ENCODE data around the gene MRPS30.
"Not testable (repeated sequence)": the region's sequence is repeated elsewhere in the genome, so short reads cannot be mapped to it uniquely, and the experiment has no call there.

MRPS30 gene

DNA sequence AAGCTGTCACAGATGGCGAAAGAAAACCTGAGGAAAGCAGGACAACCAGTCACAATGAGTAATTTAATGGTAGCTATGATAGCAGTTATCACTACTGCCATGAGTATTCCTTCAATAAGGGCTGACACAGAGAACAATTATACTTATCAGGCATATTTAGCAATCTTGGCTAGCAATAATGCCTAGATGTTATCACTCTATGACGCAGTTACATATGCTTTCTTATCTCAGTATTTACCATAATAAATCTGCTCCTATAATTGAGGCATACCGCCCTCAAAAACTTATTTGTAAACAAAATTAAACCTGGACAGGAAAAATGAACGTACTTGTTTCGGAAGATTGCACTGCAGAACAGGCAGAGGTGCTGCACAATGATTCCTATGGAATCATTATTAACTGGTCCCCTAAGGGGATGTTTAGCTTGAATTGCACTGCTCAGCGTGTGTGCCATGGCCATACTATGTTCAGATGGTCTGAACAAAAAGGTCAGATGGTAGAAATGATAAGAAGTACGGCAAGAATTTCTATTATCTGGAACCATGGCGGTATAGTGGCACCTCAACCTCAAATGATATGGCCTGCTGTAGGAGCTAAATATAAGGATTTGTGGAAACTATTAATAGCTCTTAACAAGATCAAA is 16.6 kb upstream of the MRPS30 start:
- H3K9me3 ChIP-seq (ENCODE audit: control insufficient read depth in 2 of 2, low read length in 2 of 2); H3K36me3 ChIP-seq (ENCODE audit: control insufficient read depth in 2 of 2, insufficient read depth in 2 of 2, low read length in 2 of 2); H3K4me1 ChIP-seq (ENCODE audit: control insufficient read depth, insufficient read depth, low read length); H3K9ac ChIP-seq (ENCODE audit: low read length in 2 of 2); H3K27ac ChIP-seq (ENCODE audit: low read length); H3K27me3 ChIP-seq (ENCODE audit: control insufficient read depth in 1 of 2, insufficient read depth in 2 of 2, low read length in 2 of 2); H3K4me3 ChIP-seq (ENCODE audit: low read length in 2 of 2): not testable (repeated sequence)

DNA sequence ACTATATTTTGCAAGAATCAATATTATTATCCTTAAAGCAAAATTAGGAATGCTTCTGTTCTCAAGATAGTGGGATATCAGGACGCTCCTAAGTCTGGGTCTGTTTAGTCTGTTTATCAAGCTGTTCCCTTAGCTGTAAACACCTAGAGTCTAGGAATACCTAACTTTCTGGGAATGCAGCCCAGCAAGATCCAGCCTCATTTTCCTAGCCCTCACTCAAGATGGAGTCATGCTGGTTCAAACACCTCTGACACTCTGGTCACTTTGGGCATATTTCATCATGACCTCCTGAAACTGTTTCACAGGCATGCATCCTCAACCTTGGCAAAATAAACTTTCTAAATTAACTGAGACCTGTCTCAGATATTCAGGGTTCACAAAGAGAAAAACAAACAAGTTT is 14.4 kb upstream of the MRPS30 start:
- no peaks in the 10 kb centered on the region for H3K27me3 ChIP-seq (ENCODE audit: control insufficient read depth in 1 of 2, insufficient read depth in 2 of 2, low read length in 2 of 2)
- no peak overlapping the region for H3K9ac ChIP-seq (ENCODE audit: low read length in 2 of 2)
- H3K4me1 ChIP-seq (ENCODE audit: control insufficient read depth, insufficient read depth, low read length) = no peaks in the 10 kb centered on the region
- H3K36me3 ChIP-seq (ENCODE audit: control insufficient read depth in 2 of 2, insufficient read depth in 2 of 2, low read length in 2 of 2) = no peaks in the 10 kb centered on the region
- H3K27ac ChIP-seq (ENCODE audit: low read length) = no peak overlapping the region
- peaks cover 0 to 3% of the 10 kb centered on the region in 2 donors for H3K9me3 ChIP-seq (ENCODE audit: control insufficient read depth in 2 of 2, low read length in 2 of 2)
- no peak overlapping the region for H3K4me3 ChIP-seq (ENCODE audit: low read length in 2 of 2)

DNA sequence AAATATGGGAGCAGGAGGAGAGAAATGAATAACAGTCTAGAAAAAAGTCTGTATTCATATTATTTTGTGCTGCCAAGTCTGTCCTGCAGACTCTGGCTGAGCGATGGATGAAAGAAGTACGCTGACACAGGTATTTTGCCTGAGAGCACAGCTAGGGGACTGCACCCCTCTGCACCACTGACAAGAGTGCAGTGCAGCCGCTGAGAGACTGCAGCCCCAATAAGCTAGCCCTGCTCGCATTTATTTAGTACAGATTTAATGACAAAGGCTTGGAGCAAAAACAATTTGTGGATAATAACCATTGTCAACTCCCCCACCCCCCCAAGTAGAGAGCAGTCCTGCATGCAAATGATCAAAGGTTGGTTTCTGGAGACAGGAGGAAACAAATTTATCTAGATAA is 13.3 kb upstream of the MRPS30 start:
- no peak overlapping the region for H3K4me3 ChIP-seq (ENCODE audit: low read length in 2 of 2)
- no peaks in the 10 kb centered on the region for H3K4me1 ChIP-seq (ENCODE audit: control insufficient read depth, insufficient read depth, low read length)
- no peak overlapping the region for H3K9ac ChIP-seq (ENCODE audit: low read length in 2 of 2)
- H3K36me3 ChIP-seq (ENCODE audit: control insufficient read depth in 2 of 2, insufficient read depth in 2 of 2, low read length in 2 of 2) = no peaks in the 10 kb centered on the region
- H3K27ac ChIP-seq (ENCODE audit: low read length) = no peak overlapping the region
- H3K9me3 ChIP-seq (ENCODE audit: control insufficient read depth in 2 of 2, low read length in 2 of 2) = peaks cover 0 to 3% of the 10 kb centered on the region in 2 donors
- H3K27me3 ChIP-seq (ENCODE audit: control insufficient read depth in 1 of 2, insufficient read depth in 2 of 2, low read length in 2 of 2) = no peaks in the 10 kb centered on the region

GRCh38 chr5:44797841-44798240 is 10.9 kb upstream of the MRPS30 start:
- no peak overlapping the region for H3K27ac ChIP-seq (ENCODE audit: low read length)
- H3K4me1 ChIP-seq (ENCODE audit: control insufficient read depth, insufficient read depth, low read length) = no peaks in the 10 kb centered on the region
- no peaks in the 10 kb centered on the region for H3K27me3 ChIP-seq (ENCODE audit: control insufficient read depth in 1 of 2, insufficient read depth in 2 of 2, low read length in 2 of 2)
- H3K9me3 ChIP-seq (ENCODE audit: control insufficient read depth in 2 of 2, low read length in 2 of 2) = peaks cover 0 to 3% of the 10 kb centered on the region in 2 donors
- H3K36me3 ChIP-seq (ENCODE audit: control insufficient read depth in 2 of 2, insufficient read depth in 2 of 2, low read length in 2 of 2) = no peaks in the 10 kb centered on the region
- no peak overlapping the region for H3K4me3 ChIP-seq (ENCODE audit: low read length in 2 of 2)
- no peak overlapping the region for H3K9ac ChIP-seq (ENCODE audit: low read length in 2 of 2)

DNA sequence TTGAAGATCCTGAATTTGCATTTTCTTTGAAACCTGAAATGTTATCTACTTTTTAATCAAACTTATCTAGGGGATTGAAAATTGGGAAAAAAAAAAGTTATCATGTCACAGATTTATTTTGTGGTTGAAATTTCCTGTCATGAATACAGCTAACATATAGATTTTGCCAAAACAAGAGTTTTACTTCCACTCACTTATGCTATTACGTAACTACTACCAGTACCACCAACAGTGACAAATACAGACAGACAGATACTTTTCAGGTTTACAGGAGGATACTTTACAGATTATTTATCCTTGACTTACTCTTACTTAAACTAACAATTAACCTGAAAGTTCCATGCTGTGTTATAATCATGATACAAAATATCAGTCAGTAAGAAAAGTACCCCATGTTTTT is 6.8 kb upstream of the MRPS30 start:
- no peaks in the 10 kb centered on the region for H3K4me1 ChIP-seq (ENCODE audit: control insufficient read depth, insufficient read depth, low read length)
- H3K9me3 ChIP-seq (ENCODE audit: control insufficient read depth in 2 of 2, low read length in 2 of 2) = no peaks in the 10 kb centered on the region
- no peak overlapping the region for H3K27ac ChIP-seq (ENCODE audit: low read length)
- no peaks in the 10 kb centered on the region for H3K36me3 ChIP-seq (ENCODE audit: control insufficient read depth in 2 of 2, insufficient read depth in 2 of 2, low read length in 2 of 2)
- H3K4me3 ChIP-seq (ENCODE audit: low read length in 2 of 2) = no peak overlapping the region
- no peaks in the 10 kb centered on the region for H3K27me3 ChIP-seq (ENCODE audit: control insufficient read depth in 1 of 2, insufficient read depth in 2 of 2, low read length in 2 of 2)
- no peak overlapping the region for H3K9ac ChIP-seq (ENCODE audit: low read length in 2 of 2)

GRCh38 chr5:44806608-44807007 is 2.1 kb upstream of the MRPS30 start:
- no peaks in the 10 kb centered on the region for H3K9me3 ChIP-seq (ENCODE audit: control insufficient read depth in 2 of 2, low read length in 2 of 2)
- H3K4me3 ChIP-seq (ENCODE audit: low read length in 2 of 2) = no peak overlapping the region

GRCh38 chr5:44807269-44807668 is 1.5 kb upstream of the MRPS30 start:
- no peak overlapping the region for H3K9ac ChIP-seq (ENCODE audit: low read length in 2 of 2)
- no peak overlapping the region for H3K4me3 ChIP-seq (ENCODE audit: low read length in 2 of 2)
- H3K27me3 ChIP-seq (ENCODE audit: control insufficient read depth in 1 of 2, insufficient read depth in 2 of 2, low read length in 2 of 2) = no peaks in the 10 kb centered on the region
- no peaks in the 10 kb centered on the region for H3K4me1 ChIP-seq (ENCODE audit: control insufficient read depth, insufficient read depth, low read length)
- no peak overlapping the region for H3K27ac ChIP-seq (ENCODE audit: low read length)
- H3K36me3 ChIP-seq (ENCODE audit: control insufficient read depth in 2 of 2, insufficient read depth in 2 of 2, low read length in 2 of 2) = peaks cover 0 to 1% of the 10 kb centered on the region in 2 donors
- no peaks in the 10 kb centered on the region for H3K9me3 ChIP-seq (ENCODE audit: control insufficient read depth in 2 of 2, low read length in 2 of 2)

More at GRCh38 chr5:44806608-44807007, 2.1 kb upstream of the MRPS30 start:
- H3K27me3 ChIP-seq (ENCODE audit: control insufficient read depth in 1 of 2, insufficient read depth in 2 of 2, low read length in 2 of 2) = no peaks in the 10 kb centered on the region
- H3K9ac ChIP-seq (ENCODE audit: low read length in 2 of 2) = no peak overlapping the region
- no peak overlapping the region for H3K27ac ChIP-seq (ENCODE audit: low read length)
- no peaks in the 10 kb centered on the region for H3K36me3 ChIP-seq (ENCODE audit: control insufficient read depth in 2 of 2, insufficient read depth in 2 of 2, low read length in 2 of 2)
- no peaks in the 10 kb centered on the region for H3K4me1 ChIP-seq (ENCODE audit: control insufficient read depth, insufficient read depth, low read length)

DNA sequence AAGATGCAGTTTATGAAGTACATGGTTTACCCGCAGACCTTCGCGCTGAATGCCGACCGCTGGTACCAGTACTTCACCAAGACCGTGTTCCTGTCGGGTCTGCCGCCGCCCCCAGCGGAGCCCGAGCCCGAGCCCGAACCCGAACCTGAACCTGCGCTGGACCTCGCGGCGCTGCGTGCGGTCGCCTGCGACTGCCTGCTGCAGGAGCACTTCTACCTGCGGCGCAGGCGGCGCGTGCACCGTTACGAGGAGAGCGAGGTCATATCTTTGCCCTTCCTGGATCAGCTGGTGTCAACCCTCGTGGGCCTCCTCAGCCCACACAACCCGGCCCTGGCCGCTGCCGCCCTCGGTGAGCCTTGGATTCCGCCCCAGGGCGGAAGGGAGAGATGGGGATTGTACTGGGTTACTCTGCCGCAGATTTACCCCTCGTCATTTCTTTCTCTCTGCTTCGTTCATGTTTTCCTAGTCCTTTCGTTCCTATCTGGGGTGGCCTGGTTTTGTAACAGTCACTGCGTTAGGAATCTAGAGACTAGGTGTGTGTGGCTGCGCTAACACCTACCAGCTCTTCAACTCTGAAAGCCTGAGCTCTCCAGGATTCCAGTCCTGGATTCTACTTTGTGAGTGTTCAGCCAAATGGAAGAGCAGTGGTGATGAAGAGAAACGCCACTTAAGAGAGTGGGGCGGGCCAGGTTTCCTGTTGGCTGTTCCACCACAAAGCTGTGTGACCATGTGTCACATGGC is 638 bp downstream of the MRPS30 start:
- H3K36me3 ChIP-seq (ENCODE audit: control insufficient read depth in 2 of 2, insufficient read depth in 2 of 2, low read length in 2 of 2) = peaks cover 3 to 14% of the 10 kb centered on the region in 2 donors
- H3K9ac ChIP-seq (ENCODE audit: low read length in 2 of 2) = peak overlapping the region; percentile 77 to 95
- no peaks in the 10 kb centered on the region for H3K9me3 ChIP-seq (ENCODE audit: control insufficient read depth in 2 of 2, low read length in 2 of 2)
- H3K4me1 ChIP-seq (ENCODE audit: control insufficient read depth, insufficient read depth, low read length) = no peaks in the 10 kb centered on the region
- no peaks in the 10 kb centered on the region for H3K27me3 ChIP-seq (ENCODE audit: control insufficient read depth in 1 of 2, insufficient read depth in 2 of 2, low read length in 2 of 2)
- peak overlapping the region; percentile 67 for H3K27ac ChIP-seq (ENCODE audit: low read length)
- peak overlapping the region; percentile 92 to 100 for H3K4me3 ChIP-seq (ENCODE audit: low read length in 2 of 2)

DNA sequence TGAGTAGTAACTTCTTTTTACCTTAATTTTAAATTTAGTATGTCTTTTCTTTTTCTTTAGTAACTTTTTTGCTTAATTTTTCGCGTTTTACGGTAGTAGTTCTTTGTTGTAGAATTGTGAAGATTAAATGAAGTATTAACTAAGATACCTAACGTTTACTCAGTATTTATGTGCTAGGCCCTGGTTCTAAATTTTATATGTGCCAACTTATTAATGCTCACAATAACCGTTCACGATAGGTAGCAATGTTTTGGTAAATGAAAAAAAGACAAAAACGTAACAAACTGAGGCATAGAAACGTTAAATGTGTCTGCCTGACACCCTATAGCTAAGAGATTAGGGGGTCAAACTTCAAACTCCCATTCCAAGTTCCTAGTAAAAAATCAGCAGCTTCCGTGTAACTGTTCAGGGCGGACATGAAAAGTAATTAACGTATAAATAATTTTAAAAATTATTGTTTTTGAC is 1.2 kb downstream of the MRPS30 start:
- peak overlapping the region; percentile 77 to 95 for H3K9ac ChIP-seq (ENCODE audit: low read length in 2 of 2)

GRCh38 chr5:44814761-44815160 is 6.0 kb downstream of the MRPS30 start:
- Histone ChIP-seq H3K4me1 (ENCODE audit: control insufficient read depth, insufficient read depth, low read length) (no peaks in the 10 kb centered on the region), H3K9ac (ENCODE audit: low read length in 2 of 2) (no peak overlapping the region), H3K27me3 (ENCODE audit: control insufficient read depth in 1 of 2, insufficient read depth in 2 of 2, low read length in 2 of 2) (no peaks in the 10 kb centered on the region), H3K4me3 (ENCODE audit: low read length in 2 of 2) (no peak overlapping the region), H3K27ac (ENCODE audit: low read length) (no peak overlapping the region), H3K36me3 (ENCODE audit: control insufficient read depth in 2 of 2, insufficient read depth in 2 of 2, low read length in 2 of 2) (peaks cover 14 to 27% of the 10 kb centered on the region in 2 donors), H3K9me3 (ENCODE audit: control insufficient read depth in 2 of 2, low read length in 2 of 2) (no peaks in the 10 kb centered on the region)

More for the DNA sequence above, 1.2 kb downstream of the MRPS30 start:
- Histone ChIP-seq H3K4me3 (ENCODE audit: low read length in 2 of 2) (peak overlapping the region; percentile 92 to 100), H3K36me3 (ENCODE audit: control insufficient read depth in 2 of 2, insufficient read depth in 2 of 2, low read length in 2 of 2) (peaks cover 6 to 18% of the 10 kb centered on the region in 2 donors), H3K4me1 (ENCODE audit: control insufficient read depth, insufficient read depth, low read length) (no peaks in the 10 kb centered on the region), H3K27me3 (ENCODE audit: control insufficient read depth in 1 of 2, insufficient read depth in 2 of 2, low read length in 2 of 2) (no peaks in the 10 kb centered on the region), H3K9me3 (ENCODE audit: control insufficient read depth in 2 of 2, low read length in 2 of 2) (no peaks in the 10 kb centered on the region), H3K27ac (ENCODE audit: low read length) (no peak overlapping the region)

GRCh38 chr5:44821164-44821563 is 12.4 kb downstream of the MRPS30 start:
- H3K9ac ChIP-seq (ENCODE audit: low read length in 2 of 2) = no peak overlapping the region
- no peak overlapping the region for H3K27ac ChIP-seq (ENCODE audit: low read length)
- no peaks in the 10 kb centered on the region for H3K9me3 ChIP-seq (ENCODE audit: control insufficient read depth in 2 of 2, low read length in 2 of 2)
- H3K27me3 ChIP-seq (ENCODE audit: control insufficient read depth in 1 of 2, insufficient read depth in 2 of 2, low read length in 2 of 2) = no peaks in the 10 kb centered on the region
- no peaks in the 10 kb centered on the region for H3K4me1 ChIP-seq (ENCODE audit: control insufficient read depth, insufficient read depth, low read length)
- peaks cover 7 to 8% of the 10 kb centered on the region in 2 donors for H3K36me3 ChIP-seq (ENCODE audit: control insufficient read depth in 2 of 2, insufficient read depth in 2 of 2, low read length in 2 of 2)
- H3K4me3 ChIP-seq (ENCODE audit: low read length in 2 of 2) = no peak overlapping the region
